Trophoblast cell (in vitro differentiated cells and primary cell): ENCODE measurements around the gene QPRT.
"Not testable (repeated sequence)": the region's sequence is repeated elsewhere in the genome, so short reads cannot be mapped to it uniquely, and the experiment has no call there.

Experiments used
- DNase-seq, 2 donors: peaks; one replicate each; pipeline ENCODE4 v3.0.0-alpha.2; 2016
- H2AFZ ChIP-seq: 2 replicates; pipeline ENCODE4 v1.6.1; 2013; ENCODE audit warnings: low read length, moderate library complexity, mild to moderate bottlenecking; ENCODE audit not compliant: insufficient read depth, poor library complexity
- H2AK5ac ChIP-seq: 2 replicates; pipeline ENCODE4 v1.6.1; 2013; ENCODE audit warnings: mild to moderate bottlenecking, low read length
- H2BK120ac ChIP-seq: 2 replicates; pipeline ENCODE4 v1.6.1; 2013; ENCODE audit warnings: low read length, mild to moderate bottlenecking, moderate library complexity; ENCODE audit not compliant: insufficient read depth, poor library complexity
- H2BK12ac ChIP-seq: 2 replicates; pipeline ENCODE4 v1.6.1; 2013; ENCODE audit warnings: mild to moderate bottlenecking, low read length, moderate library complexity
- H2BK5ac ChIP-seq: 2 replicates; pipeline ENCODE4 v1.6.1; 2013; ENCODE audit warnings: low read length, low read depth, moderate library complexity, mild to moderate bottlenecking; ENCODE audit not compliant: poor library complexity
- H3K14ac ChIP-seq: 2 replicates; pipeline ENCODE4 v1.6.1; 2013; ENCODE audit warnings: mild to moderate bottlenecking, low read length
- H3K18ac ChIP-seq: 2 replicates; pipeline ENCODE4 v1.6.1; 2013; ENCODE audit warnings: mild to moderate bottlenecking, low read length
- H3K23ac ChIP-seq: 2 replicates; pipeline ENCODE4 v1.6.1; 2013; ENCODE audit warnings: low read length
- H3K27ac ChIP-seq: 2 replicates; pipeline ENCODE4 v1.5.1; 2013; ENCODE audit warnings: low read depth, mild to moderate bottlenecking, inconsistent platforms, low read length, moderate library complexity
- H3K27me3 ChIP-seq: 2 replicates; pipeline ENCODE4 v1.6.1; 2013; ENCODE audit warnings: inconsistent platforms, mild to moderate bottlenecking, low read length, moderate library complexity; ENCODE audit not compliant: insufficient read depth
- H3K36me3 ChIP-seq, 2 experiments: 1 replicate in 1 of 2; 2 replicates in 1 of 2; pipeline ENCODE4 v1.6.1; 2013; ENCODE audit warnings: low read length in 2 of 2, mild to moderate bottlenecking in 2 of 2, moderate library complexity in 1 of 2; ENCODE audit not compliant: insufficient read depth in 2 of 2, control insufficient read depth in 1 of 2
- H3K4ac ChIP-seq: 2 replicates; pipeline ENCODE4 v1.6.1; 2013; ENCODE audit warnings: low read depth, mild to moderate bottlenecking, low read length, moderate library complexity
- H3K4me1 ChIP-seq, 2 experiments: 1 replicate in 1 of 2; 2 replicates in 1 of 2; pipeline ENCODE4 v1.6.1; 2013; ENCODE audit warnings: low read length in 2 of 2, mild to moderate bottlenecking in 2 of 2, moderate library complexity in 1 of 2; ENCODE audit not compliant: insufficient read depth in 2 of 2, control insufficient read depth in 1 of 2
- H3K4me2 ChIP-seq: 2 replicates; pipeline ENCODE4 v1.6.1; 2013; ENCODE audit warnings: inconsistent platforms, mild to moderate bottlenecking, low read length, moderate library complexity
- H3K4me3 ChIP-seq: 2 replicates; pipeline ENCODE4 v1.5.1; 2013; ENCODE audit warnings: mild to moderate bottlenecking, low read depth, low read length, inconsistent platforms
- H3K79me1 ChIP-seq: one replicate; pipeline ENCODE4 v1.6.1; 2013; ENCODE audit warnings: low read length
- H3K79me2 ChIP-seq: 2 replicates; pipeline ENCODE4 v1.6.1; 2013; ENCODE audit warnings: low read length, mild to moderate bottlenecking; ENCODE audit not compliant: control insufficient read depth, insufficient read depth, poor library complexity
- H3K9ac ChIP-seq: 2 replicates; pipeline ENCODE4 v1.6.1; 2013; ENCODE audit warnings: mild to moderate bottlenecking, low read length
- H3K9me3 ChIP-seq: 2 replicates; pipeline ENCODE4 v1.6.1; 2013; ENCODE audit warnings: low read depth, mild to moderate bottlenecking, control low read depth, inconsistent platforms, low read length; ENCODE audit not compliant: insufficient read depth
- H4K12ac ChIP-seq: 2 replicates; pipeline ENCODE4 v1.6.1; 2013; ENCODE audit warnings: low read depth, mild to moderate bottlenecking, low read length, moderate library complexity
- H4K8ac ChIP-seq: 2 replicates; pipeline ENCODE4 v1.6.1; 2013; ENCODE audit warnings: low read depth, mild to moderate bottlenecking, low read length, moderate library complexity
- H4K91ac ChIP-seq: one replicate; pipeline ENCODE4 v1.6.1; 2013; ENCODE audit warnings: low read depth, mild to moderate bottlenecking, low read length, moderate library complexity
- WGBS: extraction: QIAGEN DNeasy Blood & Tissue Kit; methylation state at CpG from one replicate; pipeline ENCODE4 v1.1.7; 2013; ENCODE audit warnings: missing lambda C conversion rate; ENCODE audit not compliant: insufficient read length, insufficient coverage; ENCODE audit errors: extremely low coverage; 5-methylcytosine and 5-hydroxymethylcytosine counted together

The QPRT gene

DNA sequence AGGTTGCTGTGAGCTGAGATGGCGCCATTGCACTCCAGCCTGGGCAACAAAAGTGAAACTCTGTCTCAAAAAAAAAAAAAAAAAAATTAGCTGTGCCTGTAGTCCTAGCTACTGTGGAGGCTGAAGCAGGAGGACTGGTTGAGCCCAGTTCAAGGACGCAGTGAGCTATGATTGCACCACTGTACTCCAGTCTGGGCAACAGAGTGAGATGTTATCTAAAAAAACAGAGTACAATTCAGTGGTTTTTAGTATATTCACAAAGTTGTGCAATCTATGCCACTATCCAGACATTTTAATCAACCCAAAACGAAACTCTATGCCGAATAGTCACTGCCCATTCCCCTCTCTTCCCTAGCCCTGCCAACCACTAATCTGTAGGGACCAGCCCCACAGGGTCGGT lies 41.7 kb downstream of the QPRT start:
- no CpG with 5 or more reads among the region's 5 CpGs for WGBS
- no peaks in the 10 kb centered on the region for H3K79me2 ChIP-seq
- H2AFZ ChIP-seq = no peak overlapping the region

GRCh38 chr16:29721167-29721879 lies 42.3 kb downstream of the QPRT start:
- not testable (repeated sequence) for H3K9me3 ChIP-seq, H3K36me3 ChIP-seq, H3K27ac ChIP-seq, H4K12ac ChIP-seq, H2BK120ac ChIP-seq, H3K9ac ChIP-seq, H2BK12ac ChIP-seq, H3K4me3 ChIP-seq, H3K23ac ChIP-seq, H3K27me3 ChIP-seq, H3K4me2 ChIP-seq, H3K79me2 ChIP-seq, H3K4me1 ChIP-seq, H4K8ac ChIP-seq, H4K91ac ChIP-seq, H2AK5ac ChIP-seq, H3K79me1 ChIP-seq, H3K4ac ChIP-seq, H3K18ac ChIP-seq, H2BK5ac ChIP-seq, H3K14ac ChIP-seq
- WGBS = no CpG with 5 or more reads among the region's 24 CpGs
- peak; percentile 59 to 80 for DNase-seq
- peak overlapping the region; percentile 81 for H2AFZ ChIP-seq

More for the DNA sequence above, 41.7 kb downstream of the QPRT start:
- Histone ChIP-seq H2BK12ac (no peak overlapping the region), H3K9me3 (no peaks in the 10 kb centered on the region), H3K14ac (no peak overlapping the region), H3K4me3 (no peak overlapping the region), H3K27ac (no peak overlapping the region), H2BK5ac (no peak overlapping the region), H3K23ac (no peak overlapping the region), H3K36me3 (no peaks in the 10 kb centered on the region), H4K12ac (no peak overlapping the region), H3K18ac (no peak overlapping the region), H3K4me1 (no peaks in the 10 kb centered on the region), H3K27me3 (no peaks in the 10 kb centered on the region), H2AK5ac (no peak overlapping the region), H3K9ac (no peak overlapping the region), H4K91ac (no peak overlapping the region), H3K79me1 (no peaks in the 10 kb centered on the region), H4K8ac (no peak overlapping the region), H3K4me2 (no peak overlapping the region), H2BK120ac (no peak overlapping the region), H3K4ac (no peak overlapping the region)
- peak in 1 of 2 donors; percentile 38 for DNase-seq

DNA sequence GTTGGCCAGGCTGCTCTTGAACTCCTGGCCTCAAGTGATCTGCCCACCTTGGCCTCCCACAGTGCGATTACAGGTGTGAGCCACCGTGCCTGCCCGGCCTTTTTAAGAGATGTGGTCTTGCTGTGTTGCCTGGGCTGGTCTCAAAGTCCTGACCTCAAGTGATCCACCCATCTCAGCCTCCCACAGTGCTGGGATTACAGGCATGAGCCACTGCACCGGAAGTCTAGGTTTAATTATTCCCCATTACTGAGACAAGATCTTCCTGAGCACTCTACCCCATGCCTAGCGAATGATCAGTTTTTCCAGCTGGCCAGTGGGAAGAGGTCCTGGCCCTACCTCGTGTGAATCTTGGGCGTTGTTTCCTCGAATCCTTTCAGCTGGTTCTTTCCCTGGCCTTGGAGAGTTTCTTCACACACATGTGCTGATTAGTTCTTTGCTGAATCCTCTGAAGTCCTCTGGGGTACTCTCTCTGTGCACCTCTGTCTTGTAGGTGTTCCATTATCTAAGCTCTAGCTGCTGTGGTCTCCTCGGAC lies 47.9 kb downstream of the QPRT start:
- Histone ChIP-seq H3K14ac (no peak overlapping the region), H3K79me1 (no peaks in the 10 kb centered on the region), H3K9ac (no peak overlapping the region), H3K36me3 (no peaks in the 10 kb centered on the region), H3K79me2 (no peaks in the 10 kb centered on the region), H3K27me3 (no peaks in the 10 kb centered on the region), H4K8ac (no peak overlapping the region), H2BK120ac (no peak overlapping the region), H4K12ac (no peak overlapping the region), H4K91ac (no peak overlapping the region), H2BK12ac (no peak overlapping the region), H3K4me1 (no peaks in the 10 kb centered on the region), H2AFZ (peak overlapping the region; percentile 35), H3K4me2 (no peak overlapping the region), H3K4me3 (no peak overlapping the region), H3K9me3 (no peaks in the 10 kb centered on the region), H3K18ac (no peak overlapping the region), H2BK5ac (no peak overlapping the region), H3K4ac (no peak overlapping the region), H3K23ac (no peak overlapping the region), H3K27ac (no peak overlapping the region), H2AK5ac (no peak overlapping the region)
- no peak for DNase-seq
- no CpG with 5 or more reads among the region's 9 CpGs for WGBS

- H4K8ac ChIP-seq = no peak overlapping the region
- H3K18ac ChIP-seq = no peak overlapping the region
- H3K4me2 ChIP-seq = no peak overlapping the region
- H3K23ac ChIP-seq = no peak overlapping the region
- no peak overlapping the region for H4K91ac ChIP-seq
- H3K4me1 ChIP-seq = no peaks in the 10 kb centered on the region
- no peak overlapping the region for H3K4ac ChIP-seq
- H2BK12ac ChIP-seq = no peak overlapping the region
- no peak overlapping the region for H3K4me3 ChIP-seq
- no peaks in the 10 kb centered on the region for H3K27me3 ChIP-seq
- WGBS = no CpG with 5 or more reads among the region's 7 CpGs
- no peaks in the 10 kb centered on the region for H3K9me3 ChIP-seq
- DNase-seq = no peak
- no peak overlapping the region for H4K12ac ChIP-seq
- H3K14ac ChIP-seq = no peak overlapping the region
- no peak overlapping the region for H2BK120ac ChIP-seq
- H3K79me1 ChIP-seq = no peaks in the 10 kb centered on the region
- H3K79me2 ChIP-seq = no peaks in the 10 kb centered on the region
- no peaks in the 10 kb centered on the region for H3K36me3 ChIP-seq
- H2BK5ac ChIP-seq = no peak overlapping the region
- H3K27ac ChIP-seq = no peak overlapping the region
- H2AK5ac ChIP-seq = no peak overlapping the region
- no peak overlapping the region for H3K9ac ChIP-seq
- H2AFZ ChIP-seq = peak overlapping the region; percentile 35
Observed at GRCh38 chr16:29727452-29727851, 48.5 kb downstream of the QPRT start.
